ENCODE results near the gene SEC16B.

The SEC16B gene

GRCh38 chr1:177941976-177942375 lies 27.9 kb downstream of the SEC16B start:
- no peak for TF ChIP-seq EZH2phosphoT487 (conservative IDR thresholded peaks at IDR 0.05; ENCODE audit: low read length)
- Histone ChIP-seq H3K4me2 (ENCODE audit: low read depth, low read length, poor library complexity, severe bottlenecking) (no peak overlapping the region), H3K27ac (ENCODE audit: low read depth, low read length) (no peak overlapping the region), H3K9me3 (ENCODE audit: insufficient read depth, low read length) (no peaks in the 10 kb centered on the region), H3K36me3 (ENCODE audit: low read length) (no peaks in the 10 kb centered on the region), H3K79me2 (ENCODE audit: insufficient read depth, low read length) (no peaks in the 10 kb centered on the region), H2AFZ (ENCODE audit: low read depth, low read length, severe bottlenecking) (no peak overlapping the region), H3K9me2 (replicated peaks; ENCODE audit: insufficient read depth, low read length) (no peaks in the 10 kb centered on the region), H4K20me1 (ENCODE audit: low read depth, low read length) (no peaks in the 10 kb centered on the region), H3K9ac (ENCODE audit: low read length) (no peak overlapping the region), H3K4me3 (ENCODE audit: insufficient read depth, low read length, poor library complexity, severe bottlenecking) (no peak overlapping the region), H3K27me3 (ENCODE audit: low read length) (no peaks in the 10 kb centered on the region), H3F3A (ENCODE audit: insufficient read depth) (no peaks in the 10 kb centered on the region)

- Histone ChIP-seq H3K4me2 (ENCODE audit: low read depth, low read length, poor library complexity, severe bottlenecking) (no peak overlapping the region), H3K27ac (ENCODE audit: low read depth, low read length) (no peak overlapping the region), H3K9me3 (ENCODE audit: insufficient read depth, low read length) (no peaks in the 10 kb centered on the region), H3K79me2 (ENCODE audit: insufficient read depth, low read length) (no peaks in the 10 kb centered on the region), H3K36me3 (ENCODE audit: low read length) (no peaks in the 10 kb centered on the region), H3K9me2 (replicated peaks; ENCODE audit: insufficient read depth, low read length) (no peaks in the 10 kb centered on the region), H4K20me1 (ENCODE audit: low read depth, low read length) (no peaks in the 10 kb centered on the region), H3K4me3 (ENCODE audit: insufficient read depth, low read length, poor library complexity, severe bottlenecking) (no peak overlapping the region), H3K27me3 (ENCODE audit: low read length) (no peaks in the 10 kb centered on the region), H3F3A (ENCODE audit: insufficient read depth) (no peaks in the 10 kb centered on the region), H3K9ac (ENCODE audit: low read length) (no peak overlapping the region), H2AFZ (ENCODE audit: low read depth, low read length, severe bottlenecking) (no peak overlapping the region)
- TF ChIP-seq CTCF (IDR thresholded peaks at IDR 0.05; ENCODE audit: insufficient read depth, low read length, poor library complexity, severe bottlenecking): no peak
- no peak for TF ChIP-seq EZH2phosphoT487 (conservative IDR thresholded peaks at IDR 0.05; ENCODE audit: low read length)
Measured at GRCh38 chr1:177940682-177941081, 29.2 kb downstream of the SEC16B start.

GRCh38 chr1:177937931-177938330 lies 31.9 kb downstream of the SEC16B start:
- Histone ChIP-seq H2AFZ (ENCODE audit: low read depth, low read length, severe bottlenecking) (no peak overlapping the region), H3K9me2 (replicated peaks; ENCODE audit: insufficient read depth, low read length) (no peaks in the 10 kb centered on the region)

More at GRCh38 chr1:177937931-177938330, 31.9 kb downstream of the SEC16B start:
- Histone ChIP-seq H3F3A (ENCODE audit: insufficient read depth) (no peaks in the 10 kb centered on the region), H3K79me2 (ENCODE audit: insufficient read depth, low read length) (no peaks in the 10 kb centered on the region), H3K4me2 (ENCODE audit: low read depth, low read length, poor library complexity, severe bottlenecking) (no peak overlapping the region), H4K20me1 (ENCODE audit: low read depth, low read length) (no peaks in the 10 kb centered on the region), H3K36me3 (ENCODE audit: low read length) (no peaks in the 10 kb centered on the region), H3K27me3 (ENCODE audit: low read length) (no peaks in the 10 kb centered on the region), H3K27ac (ENCODE audit: low read depth, low read length) (no peak overlapping the region), H3K9ac (ENCODE audit: low read length) (no peak overlapping the region), H3K9me3 (ENCODE audit: insufficient read depth, low read length) (no peaks in the 10 kb centered on the region), H3K4me3 (ENCODE audit: insufficient read depth, low read length, poor library complexity, severe bottlenecking) (no peak overlapping the region)
- TF ChIP-seq EZH2phosphoT487 (conservative IDR thresholded peaks at IDR 0.05; ENCODE audit: low read length) (no peak), CTCF (IDR thresholded peaks at IDR 0.05; ENCODE audit: insufficient read depth, low read length, poor library complexity, severe bottlenecking) (no peak)

Measured in SU-DHL-6 (cell line).